T-cell (primary cell): ENCODE data around the gene VTI1A. TPM values are rescaled to one million over a fixed set of nuclear protein-coding genes. Genes with fewer than 3 reads are reported as not detected.

Experiments used
- ATAC-seq, 4 experiments: fragments of 200-7000 bp in 3 of 4; fragments of 150-1000 bp in 1 of 4; cut with Tn5 transposase; replicated peaks in 1 of 4; 1 replicate in 3 of 4; 2 replicates in 1 of 4; pipeline ENCODE4 v1.10.0; 2021; ENCODE audit warnings: moderate library complexity in 3 of 4, mild to moderate bottlenecking in 2 of 4, moderate number of reproducible peaks in 1 of 4
- CTCF ChIA-PET, 2 donors: fragments of 300-600 bp; sonication (Branson Sonifier 250); formaldehyde crosslinking; loops; one replicate each; lab custom pipeline; 2022; ENCODE audit warnings: antibody characterized with exemption in 2 of 2; lab: Charles Lee
- POLR2A ChIA-PET, 2 donors: fragments of 300-600 bp; sonication (Branson Sonifier 250); formaldehyde crosslinking; loops; one replicate each; lab custom pipeline; 2022; ENCODE audit warnings: antibody characterized with exemption in 2 of 2; lab: Charles Lee
- DNase-seq, 35 experiments: peaks; one replicate each; pipeline versions ENCODE4 v3.0.0 to v3.0.0-alpha.2; 2013 to 2023
- H3K27ac ChIP-seq: one replicate; pipeline ENCODE4 v1.5.1; 2013; ENCODE audit warnings: low read length
- H3K27me3 ChIP-seq, 2 experiments: replicated peaks in 1 of 2; 1 replicate in 1 of 2; 2 replicates in 1 of 2; pipeline versions ENCODE4 v1.6.1 to v1.7.0; 2013; ENCODE audit warnings: low read length in 1 of 2, mixed read lengths in 1 of 2; ENCODE audit not compliant: control insufficient read depth in 2 of 2, insufficient read depth in 2 of 2; ENCODE audit errors: extremely low read depth in 1 of 2
- H3K36me3 ChIP-seq, 2 donors: 1 replicate in 1 of 2; 2 replicates in 1 of 2; pipeline versions ENCODE4 v1.6.1 to v1.7.0; 2013; ENCODE audit warnings: low read length in 1 of 2; ENCODE audit not compliant: control insufficient read depth in 2 of 2, insufficient read depth in 1 of 2; ENCODE audit errors: extremely low read depth in 1 of 2
- H3K4me1 ChIP-seq, 2 experiments: 1 replicate in 1 of 2; 2 replicates in 1 of 2; pipeline versions ENCODE4 v1.6.1 to v1.7.0; 2013; ENCODE audit warnings: low read length in 2 of 2, mixed read lengths in 1 of 2; ENCODE audit not compliant: insufficient read depth in 2 of 2, control insufficient read depth in 1 of 2; ENCODE audit errors: extremely low read depth in 1 of 2
- H3K4me3 ChIP-seq, 2 donors: 1 replicate in 1 of 2; 2 replicates in 1 of 2; pipeline versions ENCODE4 v1.5.1 to v1.7.0; 2013; ENCODE audit warnings: mild to moderate bottlenecking in 2 of 2, low read length in 1 of 2, moderate library complexity in 1 of 2; ENCODE audit not compliant: control insufficient read depth in 1 of 2; ENCODE audit errors: extremely low read depth in 1 of 2
- H3K9me3 ChIP-seq: 2 replicates; pipeline ENCODE4 v1.7.0; 2013
- H3K27ac Mint-ChIP-seq, 2 donors: one replicate each; pipeline ENCODE4 v1.8.0; 2020 to 2021; ENCODE audit warnings: mild to moderate bottlenecking in 2 of 2, mixed read lengths in 2 of 2
- H3K27me3 Mint-ChIP-seq, 2 donors: one replicate each; pipeline ENCODE4 v1.8.0; 2021 to 2022; ENCODE audit warnings: mixed read lengths in 2 of 2
- H3K36me3 Mint-ChIP-seq: one replicate; pipeline ENCODE4 v1.8.0; 2021; ENCODE audit warnings: mixed read lengths
- H3K4me1 Mint-ChIP-seq, 3 donors: one replicate each; pipeline ENCODE4 v1.8.0; 2020 to 2022; ENCODE audit warnings: mixed read lengths in 3 of 3, mild to moderate bottlenecking in 1 of 3
- H3K4me3 Mint-ChIP-seq, 3 donors: one replicate each; pipeline ENCODE4 v1.8.0; 2020 to 2022; ENCODE audit warnings: mild to moderate bottlenecking in 3 of 3, mixed read lengths in 3 of 3, moderate library complexity in 3 of 3
- H3K9me3 Mint-ChIP-seq, 3 donors: one replicate each; pipeline ENCODE4 v1.8.0; 2020 to 2022; ENCODE audit warnings: mixed read lengths in 3 of 3
- WGBS: methylation state at CpG from one replicate; pipeline ENCODE4 v1.1.5; 2013; ENCODE audit warnings: missing lambda C conversion rate; ENCODE audit not compliant: insufficient coverage; 5-methylcytosine and 5-hydroxymethylcytosine counted together
- total RNA-seq, 35 experiments: library from RNA in 6 of 35; stranded (reverse) in 6 of 35; fragments of 120-200 nt in 1 of 35; gene quantifications; one replicate each; pipeline versions ENCODE4 v1.2.1 to v1.2.4 and lab custom pipeline; 2013 to 2026

Gene VTI1A
- total RNA-seq, 5 donors from 2014 or later (not counting 1 experiment from before 2014, with no cell fraction given), result 41.3 to 53.6 (median 43.5) TPM

GRCh38 chr10:112784022-112784461, 337.0 kb downstream of the VTI1A start:
- no peaks in the 10 kb centered on the region for H3K9me3 ChIP-seq
- no peak overlapping the region for H3K4me3 ChIP-seq
- peaks cover 49% of the 10 kb centered on the region for H3K36me3 Mint-ChIP-seq
- H3K27me3 ChIP-seq, result no peaks in the 10 kb centered on the region
- DNase-seq (no peak), ATAC-seq (no peak)
- no peak overlapping the region for H3K27ac ChIP-seq
- no peaks in the 10 kb centered on the region for H3K4me1 ChIP-seq
- no peak overlapping the region for H3K4me3 Mint-ChIP-seq
- no peak overlapping the region for H3K27ac Mint-ChIP-seq
- H3K27me3 Mint-ChIP-seq, result no peaks in the 10 kb centered on the region
- H3K9me3 Mint-ChIP-seq, result peaks cover 11 to 23% (median 16%) of the 10 kb centered on the region in 3 donors
- ChIA-PET POLR2A (interaction anchor here in 1 of 2 donors (0.7 kb wide), 1 partner anchor 11 kb away, joined by 4 read pairs; no protein-coding TSS in a partner anchor), CTCF (no interaction called here)
- H3K36me3 ChIP-seq, result peaks cover 0 to 2% of the 10 kb centered on the region in 2 donors
- no peaks in the 10 kb centered on the region for H3K4me1 Mint-ChIP-seq
- 100% methylated on average over 4 of the region's 8 CpGs for WGBS

DNA sequence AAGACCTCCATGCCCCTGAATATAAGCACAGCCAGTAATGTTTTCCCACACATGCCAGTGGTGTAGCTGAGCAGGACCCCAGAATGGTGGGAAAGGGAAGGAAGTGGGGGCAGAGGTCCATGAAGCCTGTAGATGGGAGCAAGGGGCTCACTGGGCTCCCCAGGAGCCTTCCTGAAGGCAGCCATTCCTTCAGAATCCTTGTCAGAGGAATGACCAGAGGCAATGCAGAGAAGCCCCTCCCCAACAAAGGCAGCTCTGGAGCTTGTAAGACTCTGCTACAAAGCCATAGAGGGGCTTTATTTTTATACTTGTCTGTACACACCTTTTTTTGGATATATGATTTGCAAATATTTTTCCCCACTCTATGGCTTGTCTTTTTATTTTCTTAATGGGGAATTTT, 338.1 kb downstream of the VTI1A start:
- peaks cover 57% of the 10 kb centered on the region for H3K36me3 Mint-ChIP-seq
- H3K4me1 Mint-ChIP-seq, result no peaks in the 10 kb centered on the region
- DNase-seq, result no peak
- Histone ChIP-seq H3K27ac (no peak overlapping the region), H3K4me1 (no peaks in the 10 kb centered on the region), H3K4me3 (no peak overlapping the region), H3K9me3 (no peaks in the 10 kb centered on the region), H3K36me3 (peaks cover 0 to 2% of the 10 kb centered on the region in 2 donors), H3K27me3 (no peaks in the 10 kb centered on the region)
- no peak overlapping the region for H3K27ac Mint-ChIP-seq
- no peak overlapping the region for H3K4me3 Mint-ChIP-seq
- CTCF ChIA-PET, result no interaction called here
- peaks cover 16 to 34% (median 26%) of the 10 kb centered on the region in 3 donors for H3K9me3 Mint-ChIP-seq
- no peak for ATAC-seq
- H3K27me3 Mint-ChIP-seq, result no peaks in the 10 kb centered on the region
- POLR2A ChIA-PET, result no interaction called here

DNA sequence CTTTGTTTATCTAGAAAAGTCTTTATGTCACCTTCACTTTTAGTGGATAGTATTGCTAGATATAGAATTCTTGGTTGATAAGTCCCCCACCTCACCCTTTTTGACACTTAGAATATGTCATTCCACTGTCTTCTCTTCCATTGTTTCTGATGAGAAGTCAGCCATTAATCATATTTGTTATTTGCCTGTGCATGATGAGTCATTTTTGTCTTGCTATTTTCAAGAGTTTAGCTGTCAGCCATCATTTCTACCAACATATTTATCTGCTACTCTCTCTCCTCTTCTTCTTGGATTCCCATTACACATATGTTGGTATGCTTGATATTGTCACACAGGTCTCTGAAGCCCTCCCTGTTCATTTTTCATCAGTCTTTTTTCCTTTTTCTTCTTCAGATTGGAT, 342.2 kb downstream of the VTI1A start:
- POLR2A ChIA-PET, result no interaction called here
- H3K4me3 Mint-ChIP-seq, result no peak overlapping the region
- CTCF ChIA-PET, result no interaction called here

GRCh38 chr10:112790030-112790429, 343.0 kb downstream of the VTI1A start:
- Mint-ChIP-seq H3K36me3 (peaks cover 49% of the 10 kb centered on the region), H3K4me1 (no peaks in the 10 kb centered on the region), H3K27ac (no peak overlapping the region), H3K9me3 (peaks cover 16 to 34% (median 26%) of the 10 kb centered on the region in 3 donors), H3K4me3 (no peak overlapping the region), H3K27me3 (no peaks in the 10 kb centered on the region)
- Histone ChIP-seq H3K36me3 (no peaks in the 10 kb centered on the region), H3K27ac (no peak overlapping the region), H3K4me3 (no peak overlapping the region), H3K9me3 (no peaks in the 10 kb centered on the region), H3K4me1 (no peaks in the 10 kb centered on the region), H3K27me3 (no peaks in the 10 kb centered on the region)
- ATAC-seq (no peak), DNase-seq (no peak)
- CTCF ChIA-PET, result interaction anchor here in 1 of 2 donors (0.6 kb wide), 1 partner anchor 337 kb away, joined by 6 read pairs; no protein-coding TSS in a partner anchor
- POLR2A ChIA-PET, result interaction anchor here in 1 of 2 donors (0.6 kb wide), 1 partner anchor 241 kb away, joined by 4 read pairs; no protein-coding TSS in a partner anchor
- WGBS, result no CpG with 5 or more reads among the region's 1 CpG

More for the DNA sequence above, 342.2 kb downstream of the VTI1A start:
- H3K4me1 ChIP-seq, result no peaks in the 10 kb centered on the region
- ATAC-seq (no peak), DNase-seq (no peak)
- Mint-ChIP-seq H3K4me1 (no peaks in the 10 kb centered on the region), H3K9me3 (peaks cover 16 to 34% (median 26%) of the 10 kb centered on the region in 3 donors), H3K27me3 (no peaks in the 10 kb centered on the region), H3K36me3 (peaks cover 49% of the 10 kb centered on the region), H3K27ac (no peak overlapping the region)
- no peaks in the 10 kb centered on the region for H3K9me3 ChIP-seq
- no peak overlapping the region for H3K4me3 ChIP-seq
- no peaks in the 10 kb centered on the region for H3K36me3 ChIP-seq
- no peak overlapping the region for H3K27ac ChIP-seq
- no peaks in the 10 kb centered on the region for H3K27me3 ChIP-seq

DNA sequence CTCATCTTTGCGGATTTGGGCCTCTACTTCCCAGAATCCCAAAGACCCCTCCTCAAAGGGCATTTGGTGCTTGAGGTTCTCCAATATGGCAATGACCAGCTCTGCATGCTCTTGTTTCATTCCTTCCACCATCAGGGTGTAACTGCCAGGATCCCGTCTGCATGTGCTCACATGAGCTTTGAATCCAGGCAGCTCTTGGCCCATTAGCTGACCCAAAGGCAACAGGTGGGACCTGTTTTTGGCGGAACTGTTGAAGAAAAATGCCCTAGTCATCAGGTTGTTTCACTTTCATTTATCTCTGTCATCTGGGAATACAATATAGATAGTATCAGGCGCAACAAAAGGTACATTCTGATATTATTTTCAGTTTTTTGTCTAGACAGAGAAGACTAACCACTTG, 343.9 kb downstream of the VTI1A start:
- H3K4me1 Mint-ChIP-seq, result no peaks in the 10 kb centered on the region
- POLR2A ChIA-PET, result no interaction called here
- H3K36me3 ChIP-seq, result no peaks in the 10 kb centered on the region
- peaks cover 16 to 32% (median 26%) of the 10 kb centered on the region in 3 donors for H3K9me3 Mint-ChIP-seq
- no peak overlapping the region for H3K4me3 Mint-ChIP-seq
- H3K9me3 ChIP-seq, result no peaks in the 10 kb centered on the region
- no CpG with 5 or more reads among the region's 4 CpGs for WGBS
- no peak overlapping the region for H3K27ac Mint-ChIP-seq
- DNase-seq (no peak), ATAC-seq (no peak)
- no peak overlapping the region for H3K4me3 ChIP-seq
- H3K36me3 Mint-ChIP-seq, result peaks cover 44% of the 10 kb centered on the region
- H3K27me3 Mint-ChIP-seq, result no peaks in the 10 kb centered on the region
- no peaks in the 10 kb centered on the region for H3K4me1 ChIP-seq
- H3K27me3 ChIP-seq, result no peaks in the 10 kb centered on the region
- no peak overlapping the region for H3K27ac ChIP-seq
- CTCF ChIA-PET, result no interaction called here

- Histone ChIP-seq H3K4me1 (no peaks in the 10 kb centered on the region), H3K9me3 (no peaks in the 10 kb centered on the region), H3K27me3 (no peaks in the 10 kb centered on the region), H3K36me3 (no peaks in the 10 kb centered on the region), H3K27ac (no peak overlapping the region), H3K4me3 (no peak overlapping the region)
- Mint-ChIP-seq H3K27me3 (no peaks in the 10 kb centered on the region), H3K27ac (no peak overlapping the region), H3K4me3 (no peak overlapping the region), H3K4me1 (no peaks in the 10 kb centered on the region), H3K36me3 (peaks cover 39% of the 10 kb centered on the region), H3K9me3 (peaks cover 11 to 27% (median 23%) of the 10 kb centered on the region in 3 donors)
- ATAC-seq (no peak), DNase-seq (no peak)
- CTCF ChIA-PET, result no interaction called here
- POLR2A ChIA-PET, result no interaction called here
- no CpG with 5 or more reads among the region's 2 CpGs for WGBS
Observed at GRCh38 chr10:112791447-112791846, 344.4 kb downstream of the VTI1A start.
